ENCODE results near the gene MIAT.

GRCh38 chr22:26667140-26667539 is 9.8 kb downstream of the MIAT start:
- TF ChIP-seq CTCF (IDR thresholded peaks at IDR 0.05) (no peak), POLR2A (IDR thresholded peaks at IDR 0.05) (no peak)

All from esophagus squamous epithelium (tissue), 4 donors.